Measurements from ENCODE around the gene PCP4L1. TPM values are rescaled to one million over a fixed set of nuclear protein-coding genes. Genes with fewer than 3 reads are reported as not detected.

PCP4L1 gene
- not detected in 2 replicates for total RNA-seq

GRCh38 chr1:161258439-161259344 is at the start of gene PCP4L1:
Gene PCP4L1 (plus strand): TSS chr1:161258745. CDS start chr1:161258975, 230 bp downstream.

DNA sequence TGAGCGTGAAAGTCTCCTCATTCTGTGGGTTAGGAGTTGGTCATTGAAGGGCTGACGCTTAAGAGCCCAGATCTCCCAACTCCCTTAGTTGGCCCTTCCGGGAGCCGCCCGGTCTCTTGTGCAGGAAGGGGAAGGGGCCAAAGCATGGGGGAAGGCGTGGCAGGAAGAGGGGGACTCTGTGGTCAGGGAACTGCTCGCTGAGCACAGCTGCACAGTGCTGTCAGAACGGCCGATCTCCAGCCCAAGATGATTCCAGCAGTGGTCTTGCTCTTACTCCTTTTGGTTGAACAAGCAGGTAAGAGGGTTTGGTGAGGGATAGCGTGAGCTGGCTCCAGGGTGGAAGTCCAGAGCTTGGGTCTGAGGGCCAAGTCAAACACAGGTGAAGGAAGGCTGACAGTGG is 43.5 kb upstream of the PCP4L1 start, which contains the start of gene FCER1G:
Gene FCER1G, plus strand, starts transcription at position 220 of the 400 bp plus-strand sequence. Its CDS starts 27 bp downstream, at position 247.

DNA sequence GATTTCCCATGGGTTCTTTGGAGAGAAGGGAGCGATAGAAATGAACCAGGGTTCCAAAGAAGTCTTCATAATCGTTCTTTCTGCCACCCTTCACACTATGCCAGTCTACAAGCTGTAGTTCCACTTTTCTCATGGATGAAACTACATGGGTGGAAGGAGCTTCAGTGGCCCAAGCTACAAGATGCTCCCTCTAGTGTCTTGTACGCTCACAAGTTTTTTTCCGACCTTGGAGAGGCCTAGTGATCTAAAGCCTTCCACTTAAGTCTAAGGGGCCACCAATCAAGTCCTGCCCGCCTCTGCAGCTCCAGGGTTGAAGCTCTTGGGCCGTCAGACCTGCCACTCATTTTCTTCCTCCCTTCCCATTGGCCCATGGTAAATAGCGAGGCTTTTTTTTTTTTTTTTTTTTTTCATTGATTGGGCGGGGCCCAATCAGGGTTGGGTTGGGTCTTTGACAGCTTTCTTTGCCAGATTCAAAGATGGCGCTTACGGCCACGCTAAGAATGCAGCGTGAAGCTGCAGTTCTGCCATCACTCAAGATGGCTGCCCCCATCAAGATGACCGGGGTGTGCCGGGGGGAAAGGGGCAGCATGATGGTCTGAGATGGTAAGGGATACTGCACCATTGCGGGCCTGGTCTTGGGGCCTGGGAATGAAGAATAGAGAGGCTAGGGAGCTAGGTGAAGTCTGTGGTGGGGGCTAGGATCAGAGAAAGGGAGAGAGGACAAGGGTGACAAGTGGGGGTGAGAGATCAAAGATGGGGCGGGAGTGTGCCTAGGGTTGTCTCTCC is 32.8 kb upstream of the PCP4L1 start, which contains the start of gene TOMM40L:
Gene TOMM40L, plus strand, starts transcription at position 527 of the 786 bp plus-strand sequence. CDS start 430 bp downstream, outside the sequence.

GRCh38 chr1:161238039-161238473 is 20.5 kb upstream of the PCP4L1 start, which contains the start of gene NR1I3:
Gene NR1I3 (minus strand): TSS chr1:161238203. CDS start chr1:161236565, 1,638 bp downstream.

GRCh38 chr1:161309868-161310267 is 51.3 kb downstream of the PCP4L1 start, which contains the start of gene MPZ:
Gene MPZ (minus strand): TSS chr1:161309968. CDS start chr1:161309905, 63 bp downstream.

DNA sequence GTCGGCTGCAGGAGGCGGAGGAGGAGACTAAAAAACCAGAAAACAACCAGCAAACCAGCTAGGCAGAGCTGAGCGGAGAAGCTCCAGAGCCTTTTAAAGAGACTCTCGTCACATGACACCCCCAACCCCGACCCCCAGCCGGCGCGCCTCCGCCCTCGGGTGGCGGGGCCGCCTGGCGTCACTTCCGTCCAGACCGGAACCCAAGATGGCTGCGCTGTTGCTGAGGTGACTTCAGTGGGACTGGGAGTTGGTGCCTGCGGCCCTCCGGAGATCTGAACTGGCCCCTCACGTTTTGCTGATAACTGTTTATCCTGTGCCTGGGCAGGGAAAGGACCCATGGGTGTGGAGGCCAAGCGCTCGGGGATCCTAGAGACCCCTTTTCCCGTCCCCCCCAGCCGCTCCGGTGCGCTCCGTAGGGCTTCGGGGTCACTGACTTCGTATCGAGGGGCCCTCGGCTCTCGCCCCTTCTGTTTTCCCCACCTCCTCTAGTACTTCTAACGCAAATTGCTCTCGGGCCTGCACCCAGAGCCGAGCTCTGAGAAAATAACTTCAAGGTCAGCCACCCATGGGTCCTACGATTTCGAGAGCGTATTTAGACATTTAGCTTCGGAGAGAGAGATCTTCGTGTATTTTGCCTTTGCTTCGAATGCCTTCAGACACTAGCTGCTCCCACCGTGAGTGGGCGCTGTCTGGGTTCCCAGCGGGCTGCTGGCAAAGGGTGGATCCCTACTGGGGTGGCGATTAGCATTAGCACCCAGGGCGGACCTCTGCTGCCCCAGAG is 55.8 kb downstream of the PCP4L1 start, which contains the start of gene SDHC:
Gene SDHC, plus strand, starts transcription at position 181 of the 781 bp plus-strand sequence. Its CDS starts 25 bp downstream, at position 206.

Other genes starting within 250 kb of the PCP4L1 start
- gene F11R, start 237.6 kb upstream of the PCP4L1 start, total RNA-seq = 111 and 184 TPM in 2 replicates
- gene TSTD1, start 219.8 kb upstream of the PCP4L1 start, total RNA-seq = 9.1 and 15.4 TPM in 2 replicates
- 85.4 and 91.7 TPM in 2 replicates for gene USF1, start 212.8 kb upstream of the PCP4L1 start, total RNA-seq
- gene ARHGAP30, start 188.9 kb upstream of the PCP4L1 start, total RNA-seq = not detected in 2 replicates
- under 0.01 and 0.34 TPM in 2 replicates for gene NECTIN4, start 169.2 kb upstream of the PCP4L1 start, total RNA-seq
- 0.95 and 1.6 TPM in 2 replicates for gene KLHDC9, start 160.4 kb upstream of the PCP4L1 start, total RNA-seq
- gene PFDN2, start 140.7 kb upstream of the PCP4L1 start, total RNA-seq = 38.9 and 39.4 TPM in 2 replicates
- 9.1 and 12.4 TPM in 2 replicates for gene NIT1, start 140.6 kb upstream of the PCP4L1 start, total RNA-seq
- 43.3 and 50.0 TPM in 2 replicates for gene DEDD, start 126.1 kb upstream of the PCP4L1 start, total RNA-seq
- 154 and 165 TPM in 2 replicates for gene UFC1, start 104.8 kb upstream of the PCP4L1 start, total RNA-seq
- 3.7 and 4.0 TPM in 2 replicates for gene USP21, start 99.2 kb upstream of the PCP4L1 start, total RNA-seq
- 11.9 and 15.5 TPM in 2 replicates for gene PPOX, start 92.3 kb upstream of the PCP4L1 start, total RNA-seq
- gene B4GALT3, start 81.2 kb upstream of the PCP4L1 start, total RNA-seq = 15.6 and 20.3 TPM in 2 replicates
- gene ADAMTS4, start 59.7 kb upstream of the PCP4L1 start, total RNA-seq = 10.0 and 13.3 TPM in 2 replicates
- 161 and 182 TPM in 2 replicates for gene NDUFS2, start 56.4 kb upstream of the PCP4L1 start, total RNA-seq
- gene FCER1G, start 43.5 kb upstream of the PCP4L1 start, total RNA-seq = 0.17 TPM in 1 of 2 replicates, not detected in the other
- not detected in 2 replicates for gene APOA2, start 35.1 kb upstream of the PCP4L1 start, total RNA-seq
- 10.2 and 10.9 TPM in 2 replicates for gene TOMM40L, start 32.7 kb upstream of the PCP4L1 start, total RNA-seq
- not detected in 2 replicates for gene NR1I3, start 20.5 kb upstream of the PCP4L1 start, total RNA-seq
- gene MPZ, start 51.2 kb downstream of the PCP4L1 start, total RNA-seq = 1.3 and 1.7 TPM in 2 replicates
- 20.2 and 28.7 TPM in 2 replicates for gene SDHC, start 55.6 kb downstream of the PCP4L1 start, total RNA-seq
- gene CFAP126, start 109.1 kb downstream of the PCP4L1 start, total RNA-seq = not detected in 2 replicates
- gene FCGR2A, start 246.7 kb downstream of the PCP4L1 start, total RNA-seq = 0.87 and 1.5 TPM in 2 replicates